ENCODE results near the gene CA5A.
A peak's percentile ranks its signal among the peaks of the same experiment; 100 is the strongest.
"Not testable (repeated sequence)": the region's sequence is repeated elsewhere in the genome, so short reads cannot be mapped to it uniquely, and the experiment has no call there.

Gene CA5A

DNA sequence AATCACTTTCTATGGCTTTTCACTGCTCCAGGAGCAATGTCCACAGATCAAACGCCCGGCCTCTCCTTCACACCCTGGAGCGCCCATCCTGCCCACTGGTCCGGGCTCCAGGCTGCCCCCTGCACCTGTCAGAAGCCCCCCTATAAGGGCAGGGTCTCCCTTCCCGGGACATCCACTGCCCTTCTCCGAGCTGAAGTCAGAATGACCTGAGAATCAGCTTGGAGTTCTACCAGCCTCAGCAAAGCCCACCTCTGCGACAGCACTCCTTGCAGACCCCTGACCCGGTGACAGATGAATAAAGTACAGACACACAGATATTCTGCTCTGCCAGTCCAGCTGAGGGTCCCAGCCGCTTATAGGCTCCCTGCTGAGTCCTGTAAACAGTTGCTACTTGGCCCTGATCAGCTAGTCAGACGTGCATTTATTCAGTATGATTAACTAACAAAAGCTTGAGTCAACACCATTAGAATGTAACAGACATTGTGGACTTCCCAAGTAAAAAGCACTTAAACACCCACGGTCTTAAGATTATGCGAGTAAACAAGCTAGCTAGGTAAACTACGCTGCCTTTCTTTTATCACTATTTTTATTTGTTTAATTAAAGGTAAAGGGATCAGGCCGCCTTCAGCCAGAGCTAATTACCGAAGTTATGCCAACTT is 71.9 kb downstream of the CA5A start:
- no peak for DNase-seq

DNA sequence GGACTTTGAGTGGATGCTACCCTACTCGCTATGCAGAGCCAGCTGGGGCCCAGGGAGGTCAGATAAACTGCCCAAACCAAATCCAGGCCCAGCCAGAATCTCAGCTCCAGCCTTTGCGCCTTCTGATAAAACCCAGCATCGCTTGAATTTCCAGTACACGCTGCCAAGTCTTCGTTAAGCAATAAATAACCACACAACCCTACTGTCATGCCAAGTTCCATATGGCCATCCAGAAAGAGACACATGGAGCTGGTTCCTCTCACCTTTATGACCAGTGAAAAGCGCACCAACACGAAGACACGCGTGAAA is 73.0 kb downstream of the CA5A start:
- not testable (repeated sequence) for DNase-seq

GRCh38 chr16:87862597-87863326 is 73.6 kb downstream of the CA5A start:
- DNase-seq: not testable (repeated sequence)

GRCh38 chr16:87861300-87862099 is 74.8 kb downstream of the CA5A start:
- not testable (repeated sequence) for DNase-seq

DNA sequence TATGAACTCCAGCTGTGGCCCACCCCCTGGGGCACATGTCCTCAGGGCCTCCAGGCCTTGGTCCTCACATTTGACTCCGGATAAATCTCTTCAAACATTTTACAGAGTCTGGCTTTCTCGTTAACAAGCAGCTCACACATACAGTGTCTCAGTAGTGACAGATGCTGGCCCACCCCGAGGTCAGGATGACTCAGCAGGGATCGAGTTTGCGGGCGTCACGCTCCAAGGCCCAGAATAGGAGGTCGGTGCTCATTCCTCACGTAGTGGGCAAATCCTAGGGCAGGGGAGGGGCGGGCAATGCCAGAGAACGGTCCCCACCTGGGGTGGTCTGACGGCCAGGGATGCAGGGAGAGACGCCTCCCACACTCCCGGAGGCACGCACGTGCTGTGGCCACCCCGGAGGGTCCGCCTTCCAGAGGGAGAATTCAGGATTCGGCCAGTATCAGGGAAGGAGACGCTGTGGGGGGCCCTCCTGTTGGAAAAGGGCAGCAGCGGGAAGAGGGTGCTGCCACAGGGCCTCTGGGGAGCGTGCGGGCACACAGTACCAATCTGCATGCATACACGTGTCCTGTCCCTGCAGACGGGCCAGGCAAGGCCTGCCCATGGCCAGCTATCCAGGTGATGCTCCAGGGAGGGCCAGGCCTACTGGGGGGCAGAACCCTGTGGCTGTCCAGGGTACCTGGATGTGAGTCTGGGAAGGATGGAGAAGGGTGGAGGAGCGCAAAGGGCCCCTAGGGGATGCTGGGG is 75.6 kb downstream of the CA5A start:
- DNase-seq: peak; percentile 48

- DNase-seq: not testable (repeated sequence)
Measured at GRCh38 chr16:87858151-87858993, 78.0 kb downstream of the CA5A start.

DNA sequence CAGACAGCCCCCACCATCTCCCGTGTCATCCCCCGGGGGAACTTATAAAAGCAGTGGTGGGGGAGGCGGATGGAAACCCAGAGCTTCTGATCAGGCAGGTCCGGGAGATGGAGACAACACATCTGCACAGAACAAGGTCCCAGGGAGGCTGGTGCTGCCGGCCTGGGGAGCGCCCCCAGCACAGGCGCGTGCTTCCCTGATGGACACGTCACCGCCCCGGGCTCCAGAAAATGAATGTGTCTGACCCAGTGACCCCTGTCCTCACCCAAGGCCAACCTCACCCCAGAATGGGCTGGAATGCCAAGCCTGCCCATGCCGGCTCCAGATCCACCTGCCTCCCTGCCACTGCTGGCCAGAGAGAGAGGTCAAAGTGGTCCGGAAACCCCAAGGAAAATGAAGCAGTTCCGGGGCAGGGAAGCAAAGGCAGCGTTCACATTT is 79.5 kb downstream of the CA5A start:
- DNase-seq: no peak

DNA sequence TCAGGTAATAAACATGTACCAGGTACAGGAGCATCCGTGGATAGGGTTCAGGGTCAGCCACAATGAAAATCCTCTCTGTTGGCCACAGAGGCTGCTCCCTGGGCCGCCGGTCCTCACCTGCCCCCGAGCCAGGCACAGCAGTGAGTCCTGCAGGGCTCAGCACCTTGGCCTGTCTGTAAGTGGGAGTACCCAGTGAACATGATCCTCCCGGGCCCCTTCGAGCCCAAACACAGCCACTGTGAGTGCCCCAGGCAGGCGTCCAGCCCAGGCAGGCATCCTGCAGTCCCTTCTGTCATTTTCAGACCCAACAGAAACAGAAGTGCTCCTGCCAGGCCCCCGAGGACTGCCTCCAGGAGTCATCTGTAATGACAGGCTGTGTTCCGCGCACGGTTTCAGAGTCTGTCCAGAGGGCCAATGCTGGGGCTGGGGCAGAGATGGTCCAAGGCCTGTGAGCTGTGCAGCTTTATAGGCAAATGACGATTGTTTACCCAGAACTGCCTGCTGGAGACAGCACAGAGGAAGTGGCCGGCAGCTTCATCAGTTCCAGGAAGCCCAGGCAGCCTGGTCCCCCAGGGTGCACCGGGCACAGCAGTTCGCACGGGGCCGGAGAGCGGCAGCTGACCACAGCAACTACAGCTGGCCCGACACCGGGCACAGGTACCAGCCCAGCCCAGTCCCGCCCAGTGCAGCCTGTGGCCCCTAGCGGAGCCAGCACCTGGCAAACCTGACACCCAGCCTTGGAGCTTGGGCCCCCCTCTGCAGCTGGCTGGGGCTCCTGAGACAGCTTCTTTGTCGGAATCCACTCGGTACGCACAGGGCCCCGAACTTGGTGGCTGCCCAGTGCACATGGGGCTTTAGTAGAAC is 80.2 kb downstream of the CA5A start:
- no peak for DNase-seq

- DNase-seq: no peak
Measured at GRCh38 chr16:87854907-87855683, 81.2 kb downstream of the CA5A start.

- no peak for DNase-seq
Measured at GRCh38 chr16:87854053-87854906, 82.0 kb downstream of the CA5A start.

- peak; percentile 71 for DNase-seq
Measured at GRCh38 chr16:87853411-87854052, 82.8 kb downstream of the CA5A start.

DNA sequence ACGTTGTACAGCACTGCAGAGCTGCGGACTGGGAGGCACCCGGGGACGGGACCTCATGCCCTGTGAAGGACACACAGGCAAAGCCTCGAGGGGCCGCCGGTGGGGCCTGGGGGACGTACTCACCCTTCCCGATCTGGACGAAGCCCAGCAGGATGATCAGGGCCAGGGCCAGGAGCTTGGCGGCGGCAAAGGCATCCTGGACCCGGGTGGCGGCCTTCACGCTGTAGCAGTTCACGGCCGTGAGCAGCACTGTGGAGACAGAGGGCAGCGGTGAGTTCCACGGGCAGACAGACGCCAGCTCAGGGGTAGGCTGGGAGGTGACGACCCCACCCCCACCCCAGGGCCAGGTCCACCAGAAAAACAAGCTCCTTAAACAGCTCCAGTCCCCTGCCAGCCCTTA is 84.7 kb downstream of the CA5A start:
- DNase-seq: no peak

DNA sequence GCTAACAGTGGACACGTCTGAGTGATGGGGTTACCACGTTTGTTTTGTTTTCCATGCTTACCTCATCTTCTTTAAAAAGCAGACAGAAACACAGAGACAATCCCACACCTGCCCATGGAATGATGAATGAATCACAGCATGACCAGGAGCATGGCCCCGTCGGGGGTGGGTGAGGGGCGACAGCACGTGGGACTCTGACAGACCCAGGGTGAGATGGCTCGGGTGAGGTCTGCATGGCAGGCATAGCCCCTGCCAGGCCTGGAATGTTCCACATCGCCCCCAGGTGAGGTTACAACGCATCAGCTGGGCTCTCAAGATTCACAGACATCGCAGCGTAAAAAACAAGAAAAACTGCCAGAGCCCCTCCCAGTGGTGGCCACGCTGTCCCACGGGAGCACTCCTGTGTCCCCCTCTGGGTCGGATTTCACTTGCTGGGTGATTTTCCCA is 85.2 kb downstream of the CA5A start:
- DNase-seq: no peak

DNA sequence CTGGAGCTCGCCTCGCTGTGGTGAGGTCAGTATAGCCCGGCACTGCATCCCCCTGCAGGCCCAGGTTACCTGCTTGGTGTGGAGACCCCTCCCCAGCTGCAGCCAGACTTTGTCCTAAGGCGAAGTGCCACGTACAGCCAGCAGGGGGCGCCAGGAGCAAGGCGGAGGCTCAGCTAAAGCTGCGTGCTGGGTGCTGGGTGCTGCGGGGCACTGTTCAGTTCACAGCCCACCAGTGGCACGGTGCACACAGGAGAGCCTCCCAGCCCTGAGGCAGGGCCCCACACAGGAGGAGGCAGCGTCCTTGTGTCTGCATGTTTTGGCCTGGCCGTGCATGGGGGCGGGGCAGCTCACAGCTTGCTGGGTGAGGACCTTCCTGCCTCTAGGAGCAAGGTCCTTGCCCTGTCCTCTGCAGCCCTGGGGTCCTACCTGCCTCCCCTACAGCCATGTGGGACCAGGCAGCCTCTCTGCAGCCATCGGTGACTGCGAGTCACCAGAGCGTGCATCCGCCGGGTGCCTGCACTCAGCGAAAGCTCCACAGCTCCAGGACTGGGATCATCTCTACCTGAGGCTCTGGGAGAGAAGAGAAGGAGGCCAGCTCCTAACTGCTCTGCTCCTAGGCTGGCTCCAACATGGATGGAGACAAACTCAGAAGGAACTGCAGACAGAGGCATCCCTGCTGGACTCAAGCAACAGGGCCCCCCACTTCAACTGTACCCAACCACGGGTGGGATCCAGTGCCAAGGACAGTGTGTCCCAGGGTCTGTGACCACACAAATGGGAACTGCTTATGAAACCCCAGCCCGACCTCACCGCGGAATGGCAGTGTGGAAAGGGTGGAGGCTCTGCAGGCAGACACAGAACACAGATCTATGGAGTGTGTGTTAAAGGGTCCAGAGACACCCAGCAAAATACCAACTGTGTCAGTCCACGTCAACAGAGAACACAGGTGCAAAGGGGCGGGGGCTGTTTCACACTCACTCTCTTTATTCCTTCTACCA is 86.0 kb downstream of the CA5A start:
- no peak for DNase-seq

DNA sequence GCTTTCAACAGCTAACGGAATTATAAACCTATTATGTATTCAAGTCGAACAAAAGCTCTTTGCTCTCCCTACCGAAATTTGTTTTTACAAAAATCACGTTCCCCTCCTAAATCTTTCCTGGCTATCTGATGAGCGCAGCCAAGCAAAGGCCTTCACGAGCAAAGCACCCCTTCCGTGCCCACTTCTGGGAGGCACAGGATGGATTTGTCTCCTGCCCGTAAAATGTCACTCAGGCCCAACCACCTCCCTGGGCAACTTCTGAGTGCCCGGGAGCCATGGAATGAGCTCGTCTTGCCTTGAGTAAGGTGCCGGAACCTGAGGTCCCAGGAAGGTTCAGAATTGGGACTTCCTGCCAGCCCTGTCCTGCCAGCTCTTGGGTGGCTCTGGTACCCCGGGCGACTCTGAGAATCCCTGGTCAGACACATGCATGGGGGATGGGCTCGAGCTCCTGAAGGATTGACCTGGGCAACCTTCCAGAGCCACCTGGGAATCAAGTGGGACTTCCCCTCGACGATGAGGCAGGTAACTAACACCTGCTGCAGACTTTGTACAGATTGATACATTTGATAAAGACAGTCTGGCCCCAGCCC is 86.8 kb downstream of the CA5A start:
- DNase-seq: no peak

DNA sequence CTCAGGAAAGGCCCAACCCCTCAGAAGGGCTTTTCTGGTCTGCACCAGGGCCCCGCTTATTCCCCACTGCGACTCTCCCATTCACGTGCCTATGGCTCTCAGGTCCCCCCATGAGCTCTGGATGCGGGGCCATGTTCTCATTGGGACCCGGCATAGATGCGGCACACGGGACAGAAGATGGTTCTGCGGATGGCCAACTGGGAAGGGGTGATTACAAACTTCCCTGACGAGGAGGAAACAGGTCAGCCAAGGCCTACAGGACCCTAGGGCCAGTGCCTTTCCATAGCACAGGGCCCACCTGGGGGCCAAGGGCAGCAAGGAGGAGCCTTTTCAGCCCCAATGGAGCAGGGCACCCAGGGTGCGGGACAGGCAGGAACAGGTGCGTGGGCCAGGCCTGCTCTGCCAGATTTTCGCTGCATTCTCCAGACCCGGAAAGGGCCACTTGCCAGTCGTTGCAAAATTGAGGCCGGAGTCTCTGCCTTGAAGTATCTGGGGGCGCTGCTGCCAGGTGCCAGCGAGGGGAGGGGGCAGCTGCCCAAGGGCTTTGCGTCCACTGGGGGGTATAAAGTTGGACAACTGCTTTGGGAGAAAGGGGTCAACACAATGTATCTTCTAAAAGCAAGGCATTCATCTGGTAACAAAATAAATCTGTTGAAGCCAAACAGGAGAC is 87.5 kb downstream of the CA5A start:
- DNase-seq: no peak
